Osteocyte (in vitro differentiated cells): Measurements from ENCODE around the gene KCNF1. TPM values are rescaled to one million over a fixed set of nuclear protein-coding genes. Genes with fewer than 3 reads are reported as not detected.

Experiments used
- DNase-seq: peaks from one replicate; pipeline ENCODE4 v3.0.0; 2021; ENCODE audit warnings: mixed read lengths; ENCODE audit not compliant: unreplicated experiment; ENCODE audit errors: extremely low spot score
- H3K27ac Mint-ChIP-seq: one replicate; pipeline ENCODE4 v1.8.0; 2021; ENCODE audit warnings: mild to moderate bottlenecking, mixed read lengths; ENCODE audit not compliant: unreplicated experiment
- H3K27me3 Mint-ChIP-seq: one replicate; pipeline ENCODE4 v1.8.0; 2021; ENCODE audit warnings: mixed read lengths; ENCODE audit not compliant: unreplicated experiment
- H3K36me3 Mint-ChIP-seq: one replicate; pipeline ENCODE4 v1.8.0; 2021; ENCODE audit warnings: mixed read lengths; ENCODE audit not compliant: unreplicated experiment
- H3K4me1 Mint-ChIP-seq: one replicate; pipeline ENCODE4 v1.8.0; 2021; ENCODE audit warnings: mixed read lengths; ENCODE audit not compliant: unreplicated experiment
- H3K4me3 Mint-ChIP-seq: one replicate; pipeline ENCODE4 v1.8.0; 2021; ENCODE audit warnings: mild to moderate bottlenecking, moderate library complexity, mixed read lengths; ENCODE audit not compliant: unreplicated experiment
- H3K9me3 Mint-ChIP-seq: one replicate; pipeline ENCODE4 v1.8.0; 2021; ENCODE audit warnings: mixed read lengths; ENCODE audit not compliant: unreplicated experiment
- CTCF ChIP-seq: fragments of 200-600 bp; sonication (generic); IDR thresholded peaks from 2 replicates; pipeline ENCODE4 v1.5.0; 2021; ENCODE audit warnings: antibody characterized with exemption, mild to moderate bottlenecking, moderate library complexity
- total RNA-seq: library from RNA; stranded (reverse); gene quantifications from 2 replicates; pipeline ENCODE4 v1.2.1, GENCODE V29; 2021

Gene KCNF1
- total RNA-seq, 1 donor from 2014 or later: not detected

DNA sequence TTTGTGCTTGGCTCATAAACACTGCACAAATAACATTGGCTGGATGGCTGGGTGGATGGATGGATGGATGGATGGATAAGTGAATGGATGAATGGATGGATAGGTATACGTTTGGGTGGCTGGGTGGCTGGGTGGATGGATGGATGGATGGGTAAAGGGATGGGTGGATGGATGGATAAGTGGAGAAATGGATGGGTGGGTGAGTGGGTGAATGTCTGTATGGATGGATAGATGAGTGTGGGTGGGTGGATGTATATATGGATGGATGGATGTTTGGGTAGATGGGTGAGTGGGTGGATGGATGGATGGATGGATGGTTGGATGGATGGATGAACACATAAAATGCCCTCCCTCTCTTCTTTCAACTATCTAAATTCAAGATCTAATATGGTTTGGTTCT lies 38.1 kb downstream of the KCNF1 start:
- TF ChIP-seq CTCF: no peak
- Mint-ChIP-seq H3K27me3 (no peaks in the 10 kb centered on the region), H3K4me3 (no peak overlapping the region), H3K4me1 (peaks cover 19% of the 10 kb centered on the region), H3K27ac (no peak overlapping the region), H3K36me3 (no peaks in the 10 kb centered on the region), H3K9me3 (no peaks in the 10 kb centered on the region)
- no peak for DNase-seq

- no peak for TF ChIP-seq CTCF
- Mint-ChIP-seq H3K27ac (no peak overlapping the region), H3K4me3 (no peak overlapping the region), H3K4me1 (peaks cover 15% of the 10 kb centered on the region), H3K27me3 (peaks cover 2% of the 10 kb centered on the region), H3K9me3 (no peaks in the 10 kb centered on the region), H3K36me3 (no peaks in the 10 kb centered on the region)
- no peak for DNase-seq
These were observed 40.1 kb downstream of the KCNF1 start for GRCh38 chr2:10951558-10952414.

- H3K27me3 Mint-ChIP-seq: peaks cover 8% of the 10 kb centered on the region
- no peak overlapping the region for H3K27ac Mint-ChIP-seq
- no peak for TF ChIP-seq CTCF
- no peak for DNase-seq
- H3K4me3 Mint-ChIP-seq: no peak overlapping the region
- H3K4me1 Mint-ChIP-seq: peaks cover 2% of the 10 kb centered on the region
- no peaks in the 10 kb centered on the region for H3K9me3 Mint-ChIP-seq
- H3K36me3 Mint-ChIP-seq: no peaks in the 10 kb centered on the region
These were observed 42.7 kb downstream of the KCNF1 start for GRCh38 chr2:10954416-10954815.

GRCh38 chr2:10954856-10955818 lies 43.4 kb downstream of the KCNF1 start:
- peaks cover 2% of the 10 kb centered on the region for H3K4me1 Mint-ChIP-seq
- H3K36me3 Mint-ChIP-seq: no peaks in the 10 kb centered on the region
- no peak overlapping the region for H3K4me3 Mint-ChIP-seq
- peaks cover 10% of the 10 kb centered on the region for H3K27me3 Mint-ChIP-seq
- DNase-seq: no peak
- H3K9me3 Mint-ChIP-seq: no peaks in the 10 kb centered on the region
- no peak for TF ChIP-seq CTCF
- H3K27ac Mint-ChIP-seq: no peak overlapping the region
